Pancreas (tissue), 10 donors: ENCODE data around the gene PLPPR3. TPM values are rescaled to one million over a fixed set of nuclear protein-coding genes. Genes with fewer than 3 reads are reported as not detected.

Source experiments
- ATAC-seq, 4 donors: fragments of 200-7000 bp; cut with Tn5 transposase; one replicate each; pipeline versions ENCODE4 v1.8.0 to v1.9.1; 2020; ENCODE audit warnings: mild to moderate bottlenecking in 4 of 4, moderate library complexity in 4 of 4
- DNase-seq, 6 donors: peaks; one replicate each; pipeline ENCODE4 v3.0.0-alpha.2; 2020
- FAIRE-seq: peaks from 2 replicates; lab custom pipeline; 2012; peaks lifted over from hg19 to GRCh38; lab: Jason Lieb, UNC
- H3K27ac ChIP-seq, 4 donors: fragments of 200-600 bp; sonication (generic); 1 replicate in 3 of 4; 2 replicates in 1 of 4; pipeline versions ENCODE4 v1.5.0 to v1.8.0; 2020
- H3K27me3 ChIP-seq, 4 donors: fragments of 200-600 bp; one replicate each; pipeline ENCODE4 v1.8.0; 2021
- H3K36me3 ChIP-seq, 3 donors: fragments of 200-600 bp; sonication (generic) in 1 of 3; one replicate each; pipeline versions ENCODE4 v1.5.0 to v1.8.0; 2020 to 2021
- H3K4me1 ChIP-seq, 3 donors: fragments of 200-600 bp; one replicate each; pipeline ENCODE4 v1.8.0; 2021
- H3K4me3 ChIP-seq, 4 donors: fragments of 200-600 bp; sonication (generic) in 2 of 4; one replicate each; pipeline versions ENCODE4 v1.5.0 to v1.8.0; 2020 to 2021
- H3K9me3 ChIP-seq, 4 donors: fragments of 200-600 bp; one replicate each; pipeline ENCODE4 v1.8.0; 2021
- CTCF ChIP-seq, 4 donors: fragments of 200-600 bp; sonication (generic) in 3 of 4; IDR thresholded peaks; one replicate each; pipeline versions ENCODE4 v1.5.0 to v1.8.0; 2021; ENCODE audit warnings: antibody characterized with exemption in 4 of 4
- WGBS, 2 donors: extraction: QIAGEN DNeasy Blood & Tissue Kit; methylation state at CpG; one replicate each; pipeline ENCODE4 v1.1.7; 2013; 5-methylcytosine and 5-hydroxymethylcytosine counted together
- intact Hi-C, 3 donors: fragments of 100-400 bp; cut with DNase I; formaldehyde crosslinking; loops; one replicate each; pipeline versions ENCODE4 v1.11.1 to v1.14.2; 2022
- polyA plus RNA-seq, 2 donors: library from polyadenylated mRNA; stranded (reverse); fragments of 200-250 nt; gene quantifications; one replicate each; pipeline ENCODE4 v1.2.3, GENCODE V29; 2013
- total RNA-seq, 6 donors: library from RNA; stranded (reverse); fragmentation: NEBNext Ultra II Directional in 4 of 6; extraction: Animal tissue kit (Norgen Biotek cat#: 25700) in 4 of 6; gene quantifications; one replicate each; pipeline versions ENCODE4 v1.2.1 to v1.2.4, GENCODE V29; 2021 to 2023
- donor health status: healthy with polysubstance abuse.
- donor health status: DM: no; HTN: no; CAD: no; lungs with moderate emphysema.
- donor health status: DM: no; HTN: no; CAD: no.
- donor health status: control.
- donor health status: control.
- donor health status: Bipolar disorder and iron deficiency.
- donor health status: DM: yes; HTN: yes; CAD: no.
- donor health status: DM: no; HTN: no; CAD: no.
- donor health status: DM: no; HTN: no; CAD: no.
- donor health status: DM: yes; HTN: yes; CAD: no.

Gene PLPPR3
- total and polyA plus RNA-seq, 8 donors: 0.05 to 0.38 TPM; not detected in 6

DNA sequence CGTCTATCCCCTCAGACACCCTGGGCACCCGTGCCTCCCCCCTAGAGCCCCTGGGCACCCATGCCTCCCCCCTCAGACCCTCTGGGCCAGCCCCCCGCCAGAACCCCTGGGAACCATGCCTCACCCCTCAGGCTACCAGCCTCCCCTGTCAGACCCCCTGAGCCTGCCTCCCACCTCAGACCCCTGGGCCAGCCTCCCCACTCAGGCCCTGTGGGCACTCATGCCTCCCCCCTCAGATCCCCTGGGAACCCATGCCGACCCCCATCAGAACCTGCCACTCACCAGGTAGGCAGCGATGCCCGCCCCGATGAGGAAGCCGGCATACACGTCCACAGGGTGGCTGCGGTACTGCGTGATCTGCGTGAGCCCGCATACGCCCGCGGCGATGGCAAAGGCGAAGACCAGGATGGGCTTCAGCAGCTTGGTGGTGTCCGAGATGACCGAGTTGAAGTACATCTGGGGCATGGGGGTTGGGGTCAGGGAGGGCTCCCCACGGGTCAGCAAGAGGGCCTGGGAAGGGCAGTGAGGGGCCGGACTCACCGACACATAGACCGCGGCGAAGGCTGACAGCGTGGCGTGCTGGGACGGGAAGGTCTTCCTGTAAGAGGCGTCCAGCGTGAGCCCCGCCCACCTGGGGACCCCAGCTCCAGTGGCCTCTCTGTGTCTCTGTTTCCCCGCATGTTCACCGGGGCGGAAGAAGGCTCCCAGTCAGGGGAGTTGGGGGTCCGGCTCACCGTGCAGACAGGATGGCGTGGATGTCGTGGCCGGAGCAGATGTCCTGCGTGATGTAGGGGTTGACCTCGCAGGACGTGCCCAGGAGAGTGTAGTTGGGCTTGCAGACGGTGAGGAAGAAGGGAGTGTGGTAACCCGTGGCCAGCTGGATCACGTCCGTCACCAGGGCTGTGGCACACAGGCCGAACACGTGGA lies 7.3 kb downstream of the PLPPR3 start:
- WGBS, 2 donors: 89 to 94% methylated on average over 49 of the region's 49 CpGs
- FAIRE-seq (no peak), DNase-seq (peak in 2 of 6 donors; percentile 29 to 40)

DNA sequence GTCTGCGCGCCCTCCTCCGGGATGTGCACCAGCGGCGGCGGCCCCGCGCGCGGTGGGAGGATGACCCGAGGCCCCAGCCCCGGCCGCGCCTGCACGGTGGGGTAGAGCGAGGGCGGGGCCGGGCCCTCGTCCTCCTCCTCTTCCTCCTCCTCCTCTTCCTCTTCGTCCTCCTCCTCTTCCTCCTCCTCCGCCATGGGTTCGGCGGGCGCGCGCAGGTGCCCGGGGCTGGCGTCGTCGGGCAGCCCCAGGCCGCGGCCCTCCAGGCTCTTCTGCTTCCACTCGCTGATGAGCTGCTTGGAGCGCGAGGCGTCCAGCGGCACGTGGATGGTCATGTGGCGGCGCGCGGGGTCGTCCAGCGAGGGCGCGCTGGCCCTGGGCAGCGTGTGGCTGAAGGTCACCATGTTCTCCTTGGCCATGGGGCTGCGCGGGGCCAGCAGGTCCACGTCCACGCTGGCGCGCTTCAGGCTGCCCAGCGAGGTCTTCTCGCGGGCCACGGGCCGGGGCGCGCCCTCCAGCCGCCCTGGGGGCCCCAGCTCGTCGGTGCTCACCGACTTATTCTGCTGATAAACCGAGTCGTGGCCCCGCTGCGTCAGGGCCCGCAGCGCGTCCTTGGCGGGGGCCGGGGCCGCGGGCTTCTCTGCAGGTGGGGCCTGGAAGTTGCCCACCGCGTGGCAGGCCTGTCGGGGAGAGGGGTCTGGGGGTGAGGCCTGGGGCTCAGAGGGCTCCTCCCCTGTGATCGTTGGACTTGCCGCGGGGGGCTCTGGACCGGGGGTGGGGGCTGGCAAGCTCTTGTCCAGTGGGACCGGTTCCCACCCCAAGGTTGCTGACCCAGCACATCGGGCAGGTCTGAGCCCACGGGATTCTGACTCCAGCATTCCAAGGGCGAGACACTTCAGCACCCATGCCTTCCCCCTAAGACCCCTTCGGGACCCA lies 8.3 kb downstream of the PLPPR3 start:
- peak in 1 of 4 donors; percentile 6 for ATAC-seq
- no peaks in the 10 kb centered on the region for H3K9me3 ChIP-seq
- WGBS, 2 donors: 94% methylated on average over 71 to 87 of the region's 87 CpGs
- TF ChIP-seq CTCF (IDR thresholded peaks at IDR 0.05): no peak
- peaks cover 16 to 41% (median 28%) of the 10 kb centered on the region in 3 donors for H3K36me3 ChIP-seq
- H3K27me3 ChIP-seq: no peaks in the 10 kb centered on the region
- intact Hi-C loops: no loop called here
- peak in 1 of 6 donors; percentile 38 for DNase-seq
- FAIRE-seq: no peak
- no peak overlapping the region for H3K27ac ChIP-seq
- H3K4me1 ChIP-seq: no peaks in the 10 kb centered on the region
- no peak overlapping the region for H3K4me3 ChIP-seq

More for the DNA sequence above, 7.3 kb downstream of the PLPPR3 start:
- Histone ChIP-seq H3K4me3 (no peak overlapping the region), H3K27me3 (no peaks in the 10 kb centered on the region), H3K27ac (no peak overlapping the region), H3K9me3 (no peaks in the 10 kb centered on the region), H3K36me3 (peaks cover 16 to 31% (median 21%) of the 10 kb centered on the region in 3 donors), H3K4me1 (no peaks in the 10 kb centered on the region)
- ATAC-seq: peak in 2 of 4 donors; percentile 6 to 14
- no peak for TF ChIP-seq CTCF (IDR thresholded peaks at IDR 0.05)
- intact Hi-C loops: no loop called here

GRCh38 chr19:812747-813218 lies 9.0 kb downstream of the PLPPR3 start:
- Histone ChIP-seq H3K36me3 (peaks cover 16 to 48% (median 35%) of the 10 kb centered on the region in 3 donors), H3K9me3 (no peaks in the 10 kb centered on the region), H3K4me1 (no peaks in the 10 kb centered on the region), H3K4me3 (no peak overlapping the region), H3K27me3 (no peaks in the 10 kb centered on the region), H3K27ac (no peak overlapping the region)
- TF ChIP-seq CTCF (IDR thresholded peaks at IDR 0.05): no peak
- DNase-seq (peak in 1 of 6 donors; percentile 46), ATAC-seq (no peak), FAIRE-seq (no peak)
- 94 to 95% methylated on average over 57 to 72 of the region's 72 CpGs for WGBS, 2 donors
- intact Hi-C loops: no loop called here

DNA sequence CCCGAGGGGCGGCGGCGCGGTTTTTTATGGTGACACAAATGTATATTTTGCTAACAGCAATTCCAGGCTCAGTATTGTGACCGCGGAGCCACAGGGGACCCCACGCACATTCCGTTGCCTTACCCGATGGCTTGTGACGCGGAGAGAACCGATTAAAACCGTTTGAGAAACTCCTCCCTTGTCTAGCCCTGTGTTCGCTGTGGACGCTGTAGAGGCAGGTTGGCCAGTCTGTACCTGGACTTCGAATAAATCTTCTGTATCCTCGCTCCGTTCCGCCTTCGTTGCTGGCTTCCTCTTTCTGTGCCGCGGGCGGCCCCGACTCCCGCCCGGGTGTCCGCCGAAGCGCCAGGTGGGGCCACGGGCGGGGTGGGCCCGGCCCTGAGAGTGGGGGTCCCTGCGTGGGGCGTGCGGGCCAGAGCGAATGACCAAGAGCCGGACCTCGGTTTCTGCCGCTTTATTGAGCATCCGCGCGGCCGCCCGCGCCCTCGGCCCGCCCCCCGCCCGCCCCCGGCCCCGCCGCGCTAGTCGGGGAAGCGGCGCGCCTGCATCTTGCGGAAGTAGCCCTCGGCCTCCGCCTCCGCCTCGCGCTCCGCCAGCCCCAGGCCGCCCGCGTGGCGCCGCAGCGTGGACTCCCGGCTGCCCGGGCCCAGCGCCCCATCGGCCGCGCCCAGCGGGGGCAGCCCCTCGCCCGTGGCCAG lies 9.6 kb downstream of the PLPPR3 start:
- ATAC-seq (no peak), FAIRE-seq (no peak), DNase-seq (peak in 1 of 6 donors; percentile 38)
- no peak overlapping the region for H3K27ac ChIP-seq
- no peaks in the 10 kb centered on the region for H3K27me3 ChIP-seq
- no peak for TF ChIP-seq CTCF (IDR thresholded peaks at IDR 0.05)
- 93% methylated on average over 51 to 80 of the region's 80 CpGs for WGBS, 2 donors
- intact Hi-C loops: no loop called here
- no peak overlapping the region for H3K4me3 ChIP-seq
- H3K4me1 ChIP-seq: no peaks in the 10 kb centered on the region
- no peaks in the 10 kb centered on the region for H3K9me3 ChIP-seq
- H3K36me3 ChIP-seq: peaks cover 16 to 53% (median 40%) of the 10 kb centered on the region in 3 donors
